Vagina (tissue), 2 donors: ENCODE results near the gene CXCL12. TPM values are rescaled to one million over a fixed set of nuclear protein-coding genes. Genes with fewer than 3 reads are reported as not detected.

Experiments
- DNase-seq, 2 donors: peaks; one replicate each; pipeline ENCODE4 v3.0.0-alpha.2; 2017; ENCODE audit errors: extremely low spot score in 2 of 2
- H3K27ac ChIP-seq: fragments of 200-600 bp; sonication (generic); one replicate; pipeline ENCODE4 v1.5.1; 2019
- H3K27me3 ChIP-seq: fragments of 200-600 bp; sonication (generic); one replicate; pipeline ENCODE4 v1.5.1; 2019
- H3K36me3 ChIP-seq, 2 donors: fragments of 200-600 bp; sonication (generic); one replicate each; pipeline ENCODE4 v1.5.1; 2017 to 2019
- H3K4me1 ChIP-seq: fragments of 200-600 bp; sonication (generic); one replicate; pipeline ENCODE4 v1.5.1; 2019
- H3K4me3 ChIP-seq, 2 donors: fragments of 200-600 bp; sonication (generic); 1 replicate in 1 of 2; 2 replicates in 1 of 2; pipeline ENCODE4 v1.5.1; 2016 to 2019
- H3K9me3 ChIP-seq: fragments of 200-600 bp; sonication (generic); one replicate; pipeline ENCODE4 v1.5.1; 2019
- CTCF ChIP-seq, 3 experiments: fragments of 450-650 bp in 2 of 3; fragments of 200-600 bp in 1 of 3; sonication (generic) in 1 of 3; IDR thresholded peaks; one replicate each; pipeline ENCODE4 v1.5.1; 2017 to 2019; ENCODE audit warnings: antibody characterized with exemption in 3 of 3, mild to moderate bottlenecking in 2 of 3, moderate library complexity in 2 of 3
- POLR2A ChIP-seq, 2 donors: fragments of 450-650 bp; IDR thresholded peaks; one replicate each; pipeline ENCODE4 v1.6.1; 2017; ENCODE audit warnings: antibody characterized with exemption in 2 of 2, mild to moderate bottlenecking in 2 of 2, moderate library complexity in 2 of 2
- POLR2AphosphoS5 ChIP-seq, 2 donors: sonication (generic); formaldehyde crosslinking; IDR thresholded peaks; one replicate each; pipeline ENCODE4 v1.9.0; 2017; ENCODE audit warnings: antibody characterized with exemption in 2 of 2, mild to moderate bottlenecking in 2 of 2, low read depth in 1 of 2; ENCODE audit not compliant: insufficient read depth in 1 of 2
- intact Hi-C: fragments of 100-400 bp; cut with DNase I; formaldehyde crosslinking; loops from one replicate; pipeline ENCODE4 v1.15.1; 2023
- total RNA-seq: library from RNA; depleted of rRNA; stranded (reverse); fragments of >200 nt; gene quantifications from one replicate; pipeline ENCODE4 v1.2.3, GENCODE V29; 2016

The CXCL12 gene
- total RNA-seq, 1 donor from 2014 or later, result 112 TPM

DNA sequence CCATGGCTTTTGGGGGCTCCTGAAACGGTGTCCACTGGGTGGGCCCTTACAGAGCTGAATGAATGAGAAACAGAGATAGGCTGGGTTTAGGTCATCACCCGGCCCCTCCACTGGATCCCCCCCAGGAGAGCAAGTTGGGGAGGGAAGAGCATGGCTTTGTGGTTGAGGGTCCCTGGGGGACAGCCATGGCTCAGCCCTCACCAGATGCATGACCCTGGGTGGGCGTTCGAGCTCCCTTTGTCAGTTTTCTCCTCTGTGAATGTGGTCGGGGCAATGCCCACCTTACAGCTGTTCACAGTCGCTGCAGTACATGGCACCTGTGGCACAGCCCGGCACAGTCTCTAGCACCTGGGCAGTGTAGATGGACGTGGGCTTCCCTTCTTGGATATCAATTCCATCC, 40.6 kb upstream of the CXCL12 start:
- H3K9me3 ChIP-seq, result no peaks in the 10 kb centered on the region
- H3K36me3 ChIP-seq, result no peaks in the 10 kb centered on the region
- H3K27me3 ChIP-seq, result no peaks in the 10 kb centered on the region
- intact Hi-C loops, result no loop called here
- DNase-seq, result no peak
- TF ChIP-seq POLR2A (IDR thresholded peaks at IDR 0.05) (no peak), CTCF (IDR thresholded peaks at IDR 0.05) (no peak), POLR2AphosphoS5 (IDR thresholded peaks at IDR 0.05; ENCODE audit: insufficient read depth in 1 of 2, low read depth in 1 of 2) (no peak)
- no peak overlapping the region for H3K27ac ChIP-seq
- no peaks in the 10 kb centered on the region for H3K4me1 ChIP-seq
- no peak overlapping the region for H3K4me3 ChIP-seq

- DNase-seq, result no peak
- H3K9me3 ChIP-seq, result no peaks in the 10 kb centered on the region
- H3K36me3 ChIP-seq, result no peaks in the 10 kb centered on the region
- H3K4me1 ChIP-seq, result no peaks in the 10 kb centered on the region
- intact Hi-C loops, result no loop called here
- H3K4me3 ChIP-seq, result no peak overlapping the region
- TF ChIP-seq CTCF (IDR thresholded peaks at IDR 0.05) (no peak), POLR2AphosphoS5 (IDR thresholded peaks at IDR 0.05; ENCODE audit: insufficient read depth in 1 of 2, low read depth in 1 of 2) (no peak), POLR2A (IDR thresholded peaks at IDR 0.05) (no peak)
- H3K27me3 ChIP-seq, result no peaks in the 10 kb centered on the region
- H3K27ac ChIP-seq, result no peak overlapping the region
These were observed 40.1 kb upstream of the CXCL12 start for GRCh38 chr10:44424957-44425356.

GRCh38 chr10:44424298-44424697, 39.4 kb upstream of the CXCL12 start:
- TF ChIP-seq POLR2A (IDR thresholded peaks at IDR 0.05) (no peak), POLR2AphosphoS5 (IDR thresholded peaks at IDR 0.05; ENCODE audit: insufficient read depth in 1 of 2, low read depth in 1 of 2) (no peak), CTCF (IDR thresholded peaks at IDR 0.05) (no peak)
- no peaks in the 10 kb centered on the region for H3K9me3 ChIP-seq

GRCh38 chr10:44422570-44423101, 37.7 kb upstream of the CXCL12 start:
- Histone ChIP-seq H3K9me3 (no peaks in the 10 kb centered on the region), H3K27ac (no peak overlapping the region), H3K27me3 (no peaks in the 10 kb centered on the region), H3K4me1 (no peaks in the 10 kb centered on the region), H3K4me3 (no peak overlapping the region), H3K36me3 (no peaks in the 10 kb centered on the region)
- TF ChIP-seq CTCF (IDR thresholded peaks at IDR 0.05), result no peak
- no peak for TF ChIP-seq POLR2AphosphoS5 (IDR thresholded peaks at IDR 0.05; ENCODE audit: insufficient read depth in 1 of 2, low read depth in 1 of 2)
- TF ChIP-seq POLR2A (IDR thresholded peaks at IDR 0.05), result no peak
- DNase-seq, result peak in 1 of 2 donors; percentile 77
- intact Hi-C loops, result no loop called here

More at GRCh38 chr10:44424298-44424697, 39.4 kb upstream of the CXCL12 start:
- no peaks in the 10 kb centered on the region for H3K4me1 ChIP-seq
- H3K4me3 ChIP-seq, result no peak overlapping the region
- no peaks in the 10 kb centered on the region for H3K36me3 ChIP-seq
- no peak for DNase-seq
- H3K27ac ChIP-seq, result no peak overlapping the region
- no peaks in the 10 kb centered on the region for H3K27me3 ChIP-seq
- intact Hi-C loops, result no loop called here

GRCh38 chr10:44422153-44422552, 37.3 kb upstream of the CXCL12 start:
- no peaks in the 10 kb centered on the region for H3K9me3 ChIP-seq
- no peaks in the 10 kb centered on the region for H3K27me3 ChIP-seq
- no peak for DNase-seq
- H3K4me3 ChIP-seq, result no peak overlapping the region
- peaks cover 4% of the 10 kb centered on the region for H3K4me1 ChIP-seq
- intact Hi-C loops, result no loop called here
- no peak for TF ChIP-seq POLR2A (IDR thresholded peaks at IDR 0.05)
- TF ChIP-seq POLR2AphosphoS5 (IDR thresholded peaks at IDR 0.05; ENCODE audit: insufficient read depth in 1 of 2, low read depth in 1 of 2), result no peak
- no peak for TF ChIP-seq CTCF (IDR thresholded peaks at IDR 0.05)
- H3K27ac ChIP-seq, result no peak overlapping the region
- H3K36me3 ChIP-seq, result no peaks in the 10 kb centered on the region
